SU-DHL-6 (cell line): ENCODE measurements around the gene GRM8.

Source experiments
- H2AFZ ChIP-seq: fragments of 200-600 bp; sonication (generic); 2 replicates; pipeline ENCODE4 v1.6.1; 2014; ENCODE audit warnings: low read depth, mild to moderate bottlenecking, moderate library complexity, mixed read lengths, antibody characterized with exemption, low read length; ENCODE audit not compliant: severe bottlenecking
- H3F3A ChIP-seq: fragments of 200-600 bp; shearing (Covaris generic); 2 replicates; pipeline ENCODE4 v1.6.0; 2016; ENCODE audit warnings: antibody characterized with exemption, mild to moderate bottlenecking; ENCODE audit not compliant: insufficient read depth
- H3K27ac ChIP-seq: fragments of 200-600 bp; sonication (generic); 2 replicates; pipeline ENCODE4 v1.5.1; 2016; ENCODE audit warnings: low read depth, mild to moderate bottlenecking, low read length, moderate library complexity, mixed read lengths
- H3K27me3 ChIP-seq: fragments of 200-600 bp; sonication (generic), shearing (Covaris generic); 2 replicates; pipeline ENCODE4 v1.6.0; 2014; ENCODE audit warnings: mild to moderate bottlenecking, low read length
- H3K36me3 ChIP-seq: fragments of 200-600 bp; sonication (generic); 2 replicates; pipeline ENCODE4 v1.6.1; 2014; ENCODE audit warnings: mild to moderate bottlenecking, low read length, mixed read lengths
- H3K4me2 ChIP-seq: fragments of 300-600, 200-600 bp; shearing (Covaris generic), sonication (generic); 2 replicates; pipeline ENCODE4 v1.6.0; 2014; ENCODE audit warnings: low read length, low read depth, mild to moderate bottlenecking; ENCODE audit not compliant: poor library complexity, severe bottlenecking
- H3K4me3 ChIP-seq: fragments of 200-600 bp; sonication (generic); 2 replicates; pipeline ENCODE4 v1.5.1; 2014; ENCODE audit warnings: antibody characterized with exemption, low read length, mild to moderate bottlenecking, mixed read lengths; ENCODE audit not compliant: insufficient read depth, poor library complexity, severe bottlenecking
- H3K79me2 ChIP-seq: fragments of 200-600 bp; sonication (generic); 2 replicates; pipeline ENCODE4 v1.6.1; 2014; ENCODE audit warnings: mild to moderate bottlenecking, low read length, moderate library complexity; ENCODE audit not compliant: insufficient read depth
- H3K9ac ChIP-seq: fragments of 200-600 bp; sonication (generic); 2 replicates; pipeline ENCODE4 v1.7.0; 2014; ENCODE audit warnings: mild to moderate bottlenecking, low read length
- H3K9me2 ChIP-seq: fragments of 200-600 bp; sonication (generic); replicated peaks from 2 replicates; pipeline ENCODE4 v1.6.1; 2014; ENCODE audit warnings: low read length; ENCODE audit not compliant: insufficient read depth
- H3K9me3 ChIP-seq: fragments of 200-600 bp; sonication (generic); 2 replicates; pipeline ENCODE4 v1.6.1; 2014; ENCODE audit warnings: low read length, mixed read lengths; ENCODE audit not compliant: insufficient read depth
- H4K20me1 ChIP-seq: fragments of 200-600 bp; sonication (generic); 2 replicates; pipeline ENCODE4 v1.6.1; 2014; ENCODE audit warnings: low read depth, mild to moderate bottlenecking, antibody characterized with exemption, low read length, moderate library complexity, mixed read lengths
- CTCF ChIP-seq: fragments of 200-600 bp; sonication (generic); IDR thresholded peaks from one replicate; pipeline ENCODE4 v1.5.1; 2017; ENCODE audit warnings: antibody characterized with exemption, mild to moderate bottlenecking, low read length, moderate library complexity; ENCODE audit not compliant: insufficient read depth, poor library complexity, severe bottlenecking
- EZH2phosphoT487 ChIP-seq: fragments of 200-600 bp; sonication (generic), shearing (Covaris generic); conservative IDR thresholded peaks from 2 replicates; pipeline ENCODE4 v1.6.1; 2018; ENCODE audit warnings: mild to moderate bottlenecking, antibody characterized with exemption, low read length, moderate library complexity, mixed read lengths

Gene GRM8

GRCh38 chr7:126843883-126844282 is 408.9 kb downstream of the GRM8 start:
- Histone ChIP-seq H3K9me2 (no peaks in the 10 kb centered on the region), H3F3A (no peaks in the 10 kb centered on the region), H3K9ac (no peak overlapping the region), H3K27ac (no peak overlapping the region), H3K4me3 (no peak overlapping the region), H3K36me3 (no peaks in the 10 kb centered on the region), H2AFZ (no peak overlapping the region), H3K27me3 (no peaks in the 10 kb centered on the region), H3K4me2 (no peak overlapping the region), H3K9me3 (no peaks in the 10 kb centered on the region), H3K79me2 (no peaks in the 10 kb centered on the region), H4K20me1 (no peaks in the 10 kb centered on the region)
- TF ChIP-seq CTCF (no peak), EZH2phosphoT487 (no peak)

- H3K36me3 ChIP-seq, result no peaks in the 10 kb centered on the region
- H4K20me1 ChIP-seq, result no peaks in the 10 kb centered on the region
- no peaks in the 10 kb centered on the region for H3F3A ChIP-seq
- H3K4me3 ChIP-seq, result no peak overlapping the region
- no peaks in the 10 kb centered on the region for H3K79me2 ChIP-seq
- TF ChIP-seq EZH2phosphoT487, result no peak
- TF ChIP-seq CTCF, result no peak
- no peaks in the 10 kb centered on the region for H3K27me3 ChIP-seq
- H3K27ac ChIP-seq, result no peak overlapping the region
- no peaks in the 10 kb centered on the region for H3K9me2 ChIP-seq
- no peak overlapping the region for H3K9ac ChIP-seq
- no peak overlapping the region for H2AFZ ChIP-seq
- H3K9me3 ChIP-seq, result no peaks in the 10 kb centered on the region
- H3K4me2 ChIP-seq, result no peak overlapping the region
Measured at GRCh38 chr7:126843336-126843735, 409.4 kb downstream of the GRM8 start.

- H2AFZ ChIP-seq, result no peak overlapping the region
- H3K4me3 ChIP-seq, result no peak overlapping the region
- no peaks in the 10 kb centered on the region for H3F3A ChIP-seq
- H3K36me3 ChIP-seq, result no peaks in the 10 kb centered on the region
- no peaks in the 10 kb centered on the region for H3K9me2 ChIP-seq
- no peaks in the 10 kb centered on the region for H3K27me3 ChIP-seq
- H3K27ac ChIP-seq, result no peak overlapping the region
- no peak overlapping the region for H3K9ac ChIP-seq
- H3K4me2 ChIP-seq, result no peak overlapping the region
- no peaks in the 10 kb centered on the region for H3K79me2 ChIP-seq
- no peaks in the 10 kb centered on the region for H3K9me3 ChIP-seq
- TF ChIP-seq CTCF, result no peak
- no peak for TF ChIP-seq EZH2phosphoT487
- H4K20me1 ChIP-seq, result no peaks in the 10 kb centered on the region
Measured at GRCh38 chr7:126842451-126842850, 410.3 kb downstream of the GRM8 start.
